ENCODE data around the gene DNAAF1. TPM values are rescaled to one million over a fixed set of nuclear protein-coding genes. Genes with fewer than 3 reads are reported as not detected.
A peak's percentile ranks its signal among the peaks of the same experiment; 100 is the strongest.

Gene DNAAF1
- total RNA-seq, 4 donors from 2014 or later = not detected

GRCh38 chr16:84183911-84184591 is 38.9 kb downstream of the DNAAF1 start:
- H3K27ac ChIP-seq = peak overlapping the region in 2 of 4 donors; percentile 19 to 25
- H3K4me1 ChIP-seq = peaks cover 0 to 18% (median 7%) of the 10 kb centered on the region in 4 donors
- no peak overlapping the region for H3K4me3 ChIP-seq
- DNase-seq = no peak
- TF ChIP-seq POLR2A (IDR thresholded peaks at IDR 0.05) = no peak
- peak in 1 of 6 experiments; percentile 22 for TF ChIP-seq CTCF (IDR thresholded peaks at IDR 0.05)
- H3K27me3 ChIP-seq = no peaks in the 10 kb centered on the region
- H3K36me3 ChIP-seq = peaks cover 0 to 53% (median 0%) of the 10 kb centered on the region in 3 donors
- no peaks in the 10 kb centered on the region for H3K9me3 ChIP-seq

- H3K36me3 ChIP-seq = peaks cover 0 to 46% (median 0%) of the 10 kb centered on the region in 3 donors
Measured at GRCh38 chr16:84184775-84185174, 39.7 kb downstream of the DNAAF1 start.

GRCh38 chr16:84186685-84187437 is 41.8 kb downstream of the DNAAF1 start, which contains the start of gene TAF1C:
TSS of gene TAF1C (minus strand) at chr16:84187057. CDS start at chr16:84184988, 2,069 bp downstream.
- Histone ChIP-seq H3K27me3 (no peaks in the 10 kb centered on the region), H3K9me3 (no peaks in the 10 kb centered on the region), H3K27ac (peak within 1 kb of the TSS; percentile 73 to 79 (median 76)), H3K4me1 (peaks cover 0 to 18% (median 7%) of the 10 kb centered on the region in 4 donors), H3K36me3 (peaks cover 0 to 26% (median 0%) of the 10 kb centered on the region in 3 donors), H3K4me3 (peak within 1 kb of the TSS; percentile 82 to 98 (median 92))
- TF ChIP-seq CTCF (IDR thresholded peaks at IDR 0.05) = peak; percentile 88 to 97 (median 95)
- peak; percentile 23 to 37 for TF ChIP-seq POLR2A (IDR thresholded peaks at IDR 0.05)
- peak; percentile 93 to 97 (median 94) for DNase-seq

More at GRCh38 chr16:84184775-84185174, 39.7 kb downstream of the DNAAF1 start:
- H3K4me3 ChIP-seq = no peak overlapping the region
- H3K4me1 ChIP-seq = peaks cover 0 to 18% (median 7%) of the 10 kb centered on the region in 4 donors
- no peaks in the 10 kb centered on the region for H3K9me3 ChIP-seq
- no peak for DNase-seq
- TF ChIP-seq CTCF (IDR thresholded peaks at IDR 0.05) (no peak), POLR2A (IDR thresholded peaks at IDR 0.05) (no peak)
- no peaks in the 10 kb centered on the region for H3K27me3 ChIP-seq
- H3K27ac ChIP-seq = peak overlapping the region in 2 of 4 donors; percentile 17 to 25

- no peaks in the 10 kb centered on the region for H3K9me3 ChIP-seq
- H3K27ac ChIP-seq = no peak within 1 kb of the TSS
- no peaks in the 10 kb centered on the region for H3K36me3 ChIP-seq
- peaks cover 0 to 6% (median 4%) of the 10 kb centered on the region in 4 donors for H3K4me1 ChIP-seq
- no peak within 1 kb of the TSS for H3K4me3 ChIP-seq
- H3K27me3 ChIP-seq = no peaks in the 10 kb centered on the region
- TF ChIP-seq POLR2A (IDR thresholded peaks at IDR 0.05) (no peak), CTCF (IDR thresholded peaks at IDR 0.05) (no peak)
- DNase-seq = no peak
Measured at GRCh38 chr16:84190731-84191388, 45.8 kb downstream of the DNAAF1 start, which contains the start of gene ADAD2. TSS of gene ADAD2 (plus strand) at chr16:84191157. CDS start at chr16:84191231, 74 bp downstream.

- Histone ChIP-seq H3K36me3 (no peaks in the 10 kb centered on the region), H3K27me3 (no peaks in the 10 kb centered on the region), H3K4me3 (no peak overlapping the region), H3K27ac (no peak overlapping the region), H3K9me3 (no peaks in the 10 kb centered on the region), H3K4me1 (no peaks in the 10 kb centered on the region)
- no peak for DNase-seq
- no peak for TF ChIP-seq POLR2A (IDR thresholded peaks at IDR 0.05)
- TF ChIP-seq CTCF (IDR thresholded peaks at IDR 0.05) = no peak
Measured at GRCh38 chr16:84191466-84191865, 46.4 kb downstream of the DNAAF1 start.
